Ramos (cell line): Measurements from ENCODE around the gene DNAJA1.
"Not testable (repeated sequence)": the region's sequence is repeated elsewhere in the genome, so short reads cannot be mapped to it uniquely, and the experiment has no call there.

Experiments
- in situ Hi-C: fragments of 300-500 bp; cut with MboI; formaldehyde crosslinking; loops from one replicate; pipeline ENCODE4 v1.14.3; 2022; ENCODE audit warnings: low sequenced_read_pairs; ENCODE audit not compliant: unreplicated experiment

Gene DNAJA1

GRCh38 chr9:33024966-33025571, at the start of gene DNAJA1:
DNAJA1 (plus strand) TSS chr9:33025273; CDS start chr9:33026485, 1,212 bp downstream.
- in situ Hi-C loops = no loop called here

DNA sequence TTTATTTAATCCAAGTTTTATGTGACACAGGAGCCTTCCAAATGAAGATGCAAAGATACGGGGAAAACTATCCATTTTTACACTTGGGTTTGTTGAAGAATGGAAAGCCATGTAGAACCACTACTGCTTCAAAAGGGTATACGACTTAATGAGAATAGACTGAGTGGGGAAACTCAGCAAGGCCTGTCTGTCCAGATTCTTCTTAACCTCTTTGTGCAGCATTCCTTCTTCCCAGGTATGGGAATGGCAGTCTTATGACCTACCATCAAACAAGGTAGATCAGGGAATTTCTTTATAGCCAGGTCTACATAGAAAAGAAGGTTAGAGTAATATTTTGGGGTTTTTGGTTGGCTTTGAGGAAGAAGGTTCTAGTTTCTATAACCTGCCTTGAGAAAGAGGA, 47.0 kb upstream of the DNAJA1 start:
- in situ Hi-C loops = loop anchor here (10.0 kb wide), 2 partner anchors 403 to 593 kb away; partner anchors contain the start of genes ACO1 and NDUFB6

DNA sequence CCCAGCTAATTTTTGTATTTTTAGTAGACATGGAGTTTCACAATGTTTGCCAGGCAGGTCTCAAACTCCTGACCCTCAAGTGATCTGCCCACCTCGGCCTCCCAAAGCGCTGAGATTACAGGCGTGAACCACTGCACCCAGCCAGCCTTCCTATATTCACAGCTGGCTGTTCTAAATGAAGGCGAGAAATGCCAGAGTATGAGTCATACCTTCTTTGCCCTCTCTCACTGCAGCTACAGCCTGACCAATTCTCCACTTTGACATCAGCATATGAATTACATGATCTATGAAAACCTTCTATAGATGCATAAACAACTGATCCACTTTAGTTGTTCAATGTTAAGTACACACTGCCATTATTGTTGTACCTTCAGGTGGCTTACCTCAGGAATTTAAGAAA, 38.1 kb upstream of the DNAJA1 start:
- in situ Hi-C loops = no loop called here

- in situ Hi-C loops = no loop called here
These were observed 35.4 kb upstream of the DNAJA1 start for GRCh38 chr9:32989660-32990059.

DNA sequence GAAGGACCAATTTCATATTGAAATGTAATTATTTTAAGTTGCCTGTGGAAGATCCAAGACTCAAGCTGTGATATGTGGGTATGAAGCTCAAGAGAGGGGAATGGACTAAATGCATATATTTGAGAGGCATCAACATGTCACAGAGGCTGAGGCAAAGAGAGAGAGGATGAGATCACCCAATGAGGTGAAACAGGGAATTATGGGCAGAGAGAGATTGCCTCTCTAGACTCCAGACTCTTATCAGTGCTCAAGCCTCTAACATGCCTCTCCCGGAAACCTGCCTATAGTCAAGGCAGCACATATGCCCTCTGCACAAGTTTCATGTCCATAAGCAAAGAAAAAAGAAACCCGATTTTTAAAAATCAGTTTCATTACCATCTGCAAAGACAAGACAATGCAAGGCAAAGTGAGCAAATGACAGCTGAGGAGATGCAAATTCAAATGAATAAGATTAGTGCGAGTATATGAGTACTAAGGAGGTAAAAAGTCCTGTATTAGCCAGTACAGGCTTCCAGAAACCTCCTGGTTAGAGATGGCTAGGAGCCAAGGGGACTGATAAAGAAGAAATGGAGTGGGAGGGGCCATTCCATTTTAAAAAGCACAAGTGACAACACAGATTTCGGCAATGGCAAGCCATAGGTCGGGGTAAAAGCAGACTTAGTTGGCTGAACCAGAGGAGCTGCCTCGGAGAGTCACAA, 33.0 kb upstream of the DNAJA1 start:
- in situ Hi-C loops = no loop called here

- in situ Hi-C loops = no loop called here
These were observed 32.4 kb upstream of the DNAJA1 start for GRCh38 chr9:32992595-32993238.

DNA sequence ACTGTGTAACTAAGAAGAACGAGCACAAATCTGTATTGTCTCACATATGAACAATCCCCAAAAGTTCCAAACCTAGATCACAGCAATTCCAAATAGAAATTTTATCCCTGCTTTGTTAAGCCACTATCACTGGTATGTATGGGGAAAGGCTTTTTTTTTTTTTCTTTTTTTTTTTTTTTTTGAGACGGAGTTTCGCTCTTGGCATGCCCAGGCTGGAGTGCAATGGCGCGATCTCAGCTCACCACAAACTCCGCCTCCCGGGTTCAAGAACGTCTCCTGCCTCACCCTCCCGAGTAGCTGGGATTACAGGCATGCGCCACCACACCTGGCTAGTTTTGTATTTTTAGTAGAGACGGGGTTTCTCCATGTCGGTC, 24.4 kb upstream of the DNAJA1 start:
- in situ Hi-C loops = not testable (repeated sequence)

GRCh38 chr9:33005335-33005734, 19.7 kb upstream of the DNAJA1 start:
- in situ Hi-C loops = not testable (repeated sequence)

DNA sequence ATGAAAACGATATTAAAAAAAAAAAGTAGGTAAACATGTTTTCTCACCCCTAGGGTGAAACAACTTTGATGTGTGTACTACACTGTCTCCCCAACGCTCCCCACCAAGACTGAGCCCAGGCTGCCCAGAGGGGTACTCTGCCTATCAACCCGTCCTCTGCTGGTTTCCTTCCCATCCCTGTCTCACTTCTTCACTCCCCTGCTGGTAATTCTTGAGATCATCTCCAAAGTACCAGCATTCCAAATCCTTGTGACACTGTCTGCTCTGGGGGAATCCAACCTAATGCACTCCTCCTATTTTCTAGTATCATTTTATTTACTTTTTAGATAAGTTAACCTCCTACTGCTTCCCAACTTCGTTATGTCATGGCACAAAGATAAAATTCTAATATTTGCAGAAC, 17.3 kb upstream of the DNAJA1 start:
- in situ Hi-C loops = no loop called here

- in situ Hi-C loops = no loop called here
These were observed 13.2 kb upstream of the DNAJA1 start for GRCh38 chr9:33011831-33012230.

- in situ Hi-C loops = no loop called here
These were observed 12.6 kb upstream of the DNAJA1 start for GRCh38 chr9:33012328-33013069.

- in situ Hi-C loops = no loop called here
These were observed 11.0 kb upstream of the DNAJA1 start for GRCh38 chr9:33013962-33014664.

DNA sequence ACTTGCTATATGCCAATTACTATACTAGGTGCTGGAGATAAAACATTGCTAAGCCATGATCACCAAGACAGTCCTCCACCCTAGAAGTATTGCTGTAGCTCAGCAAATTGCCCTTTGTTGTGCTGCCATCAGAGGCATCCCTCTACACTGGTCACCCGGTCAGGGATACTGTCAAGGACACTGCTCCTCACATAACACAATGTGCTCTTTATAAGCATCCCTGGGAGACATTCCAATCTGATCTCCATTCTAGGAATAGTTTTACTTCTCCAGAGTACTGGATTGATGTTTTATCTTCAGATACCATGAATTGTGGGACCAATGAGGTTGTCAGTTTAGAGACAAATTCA, 10.4 kb upstream of the DNAJA1 start:
- in situ Hi-C loops = no loop called here

DNA sequence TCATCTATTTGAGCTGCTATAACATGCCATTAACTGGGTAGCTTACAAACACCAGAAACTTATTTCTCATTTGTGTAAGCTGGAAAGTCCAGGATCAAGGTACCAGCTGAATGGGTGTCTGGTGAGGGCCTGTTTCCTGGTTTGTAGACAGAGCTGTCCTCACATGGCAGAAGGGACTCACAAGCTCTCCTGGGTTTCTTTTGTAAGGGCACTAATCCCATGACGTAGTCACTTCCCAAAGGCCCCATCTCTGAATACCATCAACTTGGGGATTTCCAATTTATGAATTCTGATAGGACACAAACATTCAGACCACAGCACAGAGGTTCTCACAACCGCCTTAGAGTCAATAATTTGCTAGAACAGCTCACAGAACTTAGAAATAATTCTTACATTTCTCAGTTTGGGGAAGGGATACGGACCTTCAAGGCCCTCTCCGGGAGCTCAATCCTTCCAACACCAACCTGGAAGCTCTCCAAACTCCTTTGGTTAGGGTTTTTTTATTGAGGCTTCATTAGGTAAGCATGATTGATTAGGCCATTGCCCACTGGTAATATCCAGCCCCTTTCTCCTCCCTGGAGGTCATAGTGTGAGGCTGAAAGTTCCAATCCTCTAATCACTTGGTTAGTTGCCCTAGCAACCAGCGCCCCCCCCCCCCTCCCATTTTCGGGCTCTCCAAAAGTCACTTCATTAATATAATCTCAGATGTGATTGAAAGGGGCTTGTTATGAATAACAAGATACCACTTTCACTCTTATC, 7.6 kb upstream of the DNAJA1 start:
- in situ Hi-C loops = no loop called here

DNA sequence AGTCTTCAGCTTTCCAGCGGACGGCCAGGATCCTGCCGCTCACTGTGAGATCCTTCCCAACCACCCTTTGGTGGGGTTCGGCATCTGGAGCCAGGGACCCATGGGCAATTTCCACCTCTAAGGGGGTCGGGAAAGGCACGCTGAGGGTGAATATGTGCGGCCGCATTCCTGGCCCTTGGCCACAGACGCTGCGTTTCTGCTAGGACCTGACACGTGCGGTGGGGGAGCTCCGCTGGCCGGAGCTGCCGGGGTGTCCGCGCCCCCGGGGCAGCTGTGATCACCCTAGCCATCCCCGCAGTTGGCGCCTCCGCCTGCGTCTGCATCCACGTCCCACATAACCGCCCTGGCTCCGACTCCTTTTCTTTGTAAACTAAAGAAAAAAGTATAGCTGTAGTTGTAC, 5.3 kb upstream of the DNAJA1 start:
- in situ Hi-C loops = no loop called here

DNA sequence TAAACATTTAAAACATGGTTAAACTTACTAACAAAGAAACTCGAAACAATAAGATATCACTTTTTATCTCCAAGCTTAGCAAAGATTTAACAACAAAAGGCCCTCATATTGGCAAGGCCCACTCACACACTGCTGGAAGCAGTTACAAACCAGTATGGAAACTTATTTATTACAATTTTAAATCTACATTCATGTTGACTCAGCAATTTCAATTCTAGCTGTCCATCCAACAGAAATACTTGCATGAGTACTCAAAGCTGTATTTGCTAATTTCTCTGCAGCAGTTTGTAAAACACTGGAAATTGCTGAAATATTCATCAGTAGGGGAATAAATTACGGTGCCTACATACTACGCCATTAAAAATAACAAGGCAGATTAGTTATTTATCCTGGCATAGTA, 2.8 kb upstream of the DNAJA1 start:
- in situ Hi-C loops = no loop called here

DNA sequence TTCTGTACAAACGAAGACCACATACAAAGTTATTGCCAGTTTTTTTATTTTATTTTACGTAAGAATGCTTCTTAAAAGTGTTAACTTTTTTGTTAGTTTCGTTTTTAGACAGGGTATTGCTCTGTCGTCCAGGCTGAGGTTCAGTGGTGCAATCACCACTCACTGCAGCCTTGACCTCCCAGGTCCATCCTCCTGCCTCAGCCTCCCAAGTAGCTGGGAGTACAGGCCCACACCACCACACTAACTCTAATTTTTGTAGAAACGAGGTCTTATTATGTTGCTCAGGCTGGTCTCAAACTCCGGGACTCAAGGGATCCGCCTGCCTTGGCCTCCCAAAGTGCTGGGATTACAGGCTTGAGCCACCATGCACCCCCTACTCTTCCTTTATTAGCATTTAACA, 2.3 kb upstream of the DNAJA1 start:
- in situ Hi-C loops = no loop called here

GRCh38 chr9:33023661-33024060, 1.4 kb upstream of the DNAJA1 start:
- in situ Hi-C loops = no loop called here

GRCh38 chr9:33024126-33024965, 727 bp upstream of the DNAJA1 start:
- in situ Hi-C loops = no loop called here
